ENCODE results near the gene TUSC2. TPM values are rescaled to one million over a fixed set of nuclear protein-coding genes. Genes with fewer than 3 reads are reported as not detected.
A peak's percentile ranks its signal among the peaks of the same experiment; 100 is the strongest.

The TUSC2 gene
- total and polyA plus RNA-seq, 9 of the 15 experiments (the other 6 are each of a cell fraction or from before 2014, with no cell fraction given) = 2.8 to 67.5 (median 25.8) TPM

- TF ChIP-seq THRAP3 (IDR thresholded peaks at IDR 0.05; ENCODE audit: borderline replicate concordance) (no peak), ZBED1 (IDR thresholded peaks at IDR 0.05) (no peak), MBD1 (CRISPR knock-in tag; IDR thresholded peaks at IDR 0.05) (no peak)
These were observed 12.1 kb upstream of the TUSC2 start (continued) for GRCh38 chr3:50340147-50340447.

GRCh38 chr3:50339485-50340146 lies 11.6 kb upstream of the TUSC2 start:
- ATAC-seq = no peak
- peak overlapping the region; percentile 72 for H3K4me2 ChIP-seq (ENCODE audit: insufficient read depth, low read length)
- no peak for FAIRE-seq
- peaks cover 29 to 58% of the 10 kb centered on the region in 2 experiments; a peak in 4 of 5 replicates for H3K4me1 ChIP-seq (replicated peaks in 1 of 2; ENCODE audit: control insufficient read depth in 2 of 2, insufficient read depth in 2 of 2, low read length in 2 of 2)
- CTCF ChIA-PET (ENCODE audit: low intra/inter-chr PET ratio) = no interaction called here
- peak overlapping the region; percentile 99 for H3K27ac ChIP-seq (ENCODE audit: extremely low read depth, low read depth, low read length)
- BruUV-seq (replicated peaks) = no TSS peak
- POLR2A ChIA-PET = interaction anchor here (0.6 to 1.1 kb wide), 3 partner anchors 9 to 1081 kb away, joined by 3 read pairs; partner anchors contain the start of gene TUSC2
- peaks cover 61% of the 10 kb centered on the region for H3K79me2 ChIP-seq (ENCODE audit: control insufficient read depth, insufficient read depth, low read length)
- TF ChIP-seq EGR1 (conservative IDR thresholded peaks at IDR 0.05) = peak; percentile 38
- TF ChIP-seq BCLAF1 (IDR thresholded peaks at IDR 0.05; ENCODE audit: borderline replicate concordance in 1 of 2, control insufficient read depth in 1 of 2, low read depth in 2 of 2, low read length in 1 of 2) = no peak
- H3K9me3 ChIP-seq (replicated peaks; ENCODE audit: control insufficient read depth, insufficient read depth, low read depth, low read length) = no peaks in the 10 kb centered on the region
- H3K36me3 ChIP-seq (ENCODE audit: control insufficient read depth, insufficient read depth, low read length) = peaks cover 20% of the 10 kb centered on the region; the same call in 2 of the 3 replicates
- peak overlapping the region; percentile 95 to 98 for H3K9ac ChIP-seq (ENCODE audit: insufficient read depth in 1 of 2, low read depth in 2 of 2, low read length in 2 of 2)
- DNase-seq (ENCODE audit: extremely low read depth in 1 of 4, low spot score in 3 of 4) = no peak
- no peaks in the 10 kb centered on the region for H3K27me3 ChIP-seq (ENCODE audit: control insufficient read depth in 2 of 2, insufficient read depth in 2 of 2, low read length in 2 of 2)
- in situ Hi-C loops (cut with MboI) = no loop called here
- peak overlapping the region; percentile 96 for H3K4me3 ChIP-seq
- no peak overlapping the region for H2AFZ ChIP-seq (ENCODE audit: low read depth, low read length)
- WGBS (ENCODE audit: insufficient coverage, low coverage, missing lambda C conversion rate) = 49% methylated on average over 12 of the region's 14 CpGs
- intact Hi-C loops (cut with micrococcal nuclease) = no loop called here
- H4K20me1 ChIP-seq (replicated peaks; ENCODE audit: control insufficient read depth, insufficient read depth, low read length) = no peaks in the 10 kb centered on the region
- peaks cover 3% of the 10 kb centered on the region for H3K9me1 ChIP-seq (ENCODE audit: control insufficient read depth, insufficient read depth, low read length)
